ENCODE results near the gene PRKAR1B. TPM values are rescaled to one million over a fixed set of nuclear protein-coding genes. Genes with fewer than 3 reads are reported as not detected.
A peak's percentile ranks its signal among the peaks of the same experiment; 100 is the strongest.

PRKAR1B gene
- total and polyA plus RNA-seq, 2 donors = 12.3 to 13.7 TPM

DNA sequence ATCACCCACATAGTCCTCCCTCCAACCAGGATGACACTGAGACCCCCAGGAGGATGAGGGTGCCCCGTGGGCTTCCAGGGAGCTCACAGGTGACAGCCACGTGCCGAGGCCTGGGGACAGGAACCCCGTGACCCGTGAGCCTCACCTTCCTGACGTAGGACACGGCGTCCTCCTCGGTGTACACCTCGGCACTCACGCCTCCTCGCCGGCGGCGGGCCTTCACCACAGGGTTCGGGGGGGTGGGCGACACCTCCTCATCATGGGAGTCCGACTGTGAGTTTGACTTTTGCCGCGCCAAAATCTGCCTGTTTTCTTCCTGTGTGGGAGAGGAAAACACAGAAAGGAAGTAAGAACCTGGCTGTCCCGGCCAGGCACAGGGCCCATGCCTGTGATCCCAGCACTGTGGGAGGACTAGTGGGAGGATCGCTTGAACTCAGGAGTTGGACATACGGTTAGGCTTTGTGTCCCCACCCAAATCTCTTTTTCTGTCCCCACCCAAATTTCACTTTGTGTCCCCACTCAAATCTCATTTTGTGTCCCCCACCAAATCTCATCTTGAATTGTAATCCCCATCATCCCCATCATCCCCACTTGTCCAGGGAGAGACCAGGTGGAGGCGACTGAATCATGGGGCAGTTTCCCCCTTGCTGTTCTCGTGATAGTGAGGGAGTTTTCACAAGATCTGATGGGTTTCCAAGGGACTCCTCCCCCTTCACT is 46.5 kb downstream of the PRKAR1B start:
- WGBS = 97% methylated on average over 25 of the region's 25 CpGs
- no peak overlapping the region for H3K4me3 ChIP-seq (ENCODE audit: low read depth, low read length)
- DNase-seq (ENCODE audit: extremely low spot score) = no peak
- H3K4me1 ChIP-seq (ENCODE audit: insufficient read depth) = no peaks in the 10 kb centered on the region
- no peaks in the 10 kb centered on the region for H3K36me3 ChIP-seq (ENCODE audit: insufficient read depth)
- no peak overlapping the region for H3K27ac ChIP-seq (ENCODE audit: low read depth)

GRCh38 chr7:676972-677385 is 50.1 kb downstream of the PRKAR1B start:
- no peak overlapping the region for H3K4me3 ChIP-seq (ENCODE audit: low read depth, low read length)
- H3K36me3 ChIP-seq (ENCODE audit: insufficient read depth) = no peaks in the 10 kb centered on the region
- 93% methylated on average over 22 of the region's 23 CpGs for WGBS
- H3K27ac ChIP-seq (ENCODE audit: low read depth) = no peak overlapping the region
- no peak for DNase-seq (ENCODE audit: extremely low spot score)
- no peaks in the 10 kb centered on the region for H3K4me1 ChIP-seq (ENCODE audit: insufficient read depth)

GRCh38 chr7:676246-676971 is 50.7 kb downstream of the PRKAR1B start:
- WGBS = 95% methylated on average over 39 of the region's 40 CpGs
- no peak for DNase-seq (ENCODE audit: extremely low spot score)
- Histone ChIP-seq H3K36me3 (ENCODE audit: insufficient read depth) (no peaks in the 10 kb centered on the region), H3K4me3 (ENCODE audit: low read depth, low read length) (no peak overlapping the region), H3K4me1 (ENCODE audit: insufficient read depth) (no peaks in the 10 kb centered on the region), H3K27ac (ENCODE audit: low read depth) (no peak overlapping the region)

DNA sequence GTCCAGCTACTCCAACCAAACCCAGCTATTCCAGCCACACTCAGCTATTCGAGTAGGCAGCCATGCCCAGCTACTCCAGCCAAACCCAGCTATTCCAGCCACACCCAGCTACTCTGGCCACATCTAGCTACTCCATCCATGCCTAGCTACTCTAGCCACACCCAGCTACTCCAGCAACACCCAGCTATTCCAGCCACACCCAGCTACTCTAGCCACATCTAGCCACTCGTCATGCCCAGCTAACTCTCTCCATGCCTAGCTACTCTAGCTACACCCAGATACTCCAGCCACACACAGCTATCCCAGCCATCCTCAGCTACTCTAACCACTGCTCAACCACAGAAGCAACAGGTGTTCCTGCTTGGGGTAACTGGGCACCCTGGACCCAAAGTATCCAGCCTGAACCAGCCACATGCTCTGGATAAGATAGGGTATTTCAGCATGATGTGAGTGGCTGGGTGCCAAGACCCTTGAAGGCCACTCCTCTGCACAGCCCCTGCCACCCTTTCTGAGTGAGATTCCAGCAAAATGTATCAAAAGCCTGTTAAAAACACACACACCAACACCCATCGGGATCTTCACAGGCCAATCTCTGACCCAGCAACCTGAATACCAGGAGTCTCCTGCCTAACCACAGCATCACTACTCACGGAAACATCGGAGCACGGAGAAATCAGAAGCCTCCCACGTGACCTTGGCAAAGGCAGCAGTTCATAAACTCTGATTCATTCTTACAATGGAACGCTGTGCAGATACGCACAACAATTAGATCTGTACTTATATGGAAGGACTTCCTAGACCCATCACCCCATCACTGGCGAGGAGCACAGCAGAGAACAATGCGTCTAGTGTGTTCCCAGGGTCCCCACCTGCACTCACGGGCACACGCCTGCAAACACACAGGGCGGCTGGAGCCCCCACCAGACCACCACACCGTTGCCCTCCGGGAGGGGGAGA is 52.3 kb downstream of the PRKAR1B start:
- H3K36me3 ChIP-seq (ENCODE audit: insufficient read depth) = no peaks in the 10 kb centered on the region
- H3K27ac ChIP-seq (ENCODE audit: low read depth) = no peak overlapping the region
- H3K4me1 ChIP-seq (ENCODE audit: insufficient read depth) = no peaks in the 10 kb centered on the region
- no peak overlapping the region for H3K4me3 ChIP-seq (ENCODE audit: low read depth, low read length)
- no peak for DNase-seq (ENCODE audit: extremely low spot score)
- 88% methylated on average over 16 of the region's 16 CpGs for WGBS

- no peak for DNase-seq (ENCODE audit: extremely low spot score)
- 96% methylated on average over 13 of the region's 13 CpGs for WGBS
- Histone ChIP-seq H3K4me3 (ENCODE audit: low read depth, low read length) (no peak overlapping the region), H3K27ac (ENCODE audit: low read depth) (no peak overlapping the region), H3K4me1 (ENCODE audit: insufficient read depth) (no peaks in the 10 kb centered on the region), H3K36me3 (ENCODE audit: insufficient read depth) (no peaks in the 10 kb centered on the region)
Observed at GRCh38 chr7:673681-674453, 53.2 kb downstream of the PRKAR1B start.

DNA sequence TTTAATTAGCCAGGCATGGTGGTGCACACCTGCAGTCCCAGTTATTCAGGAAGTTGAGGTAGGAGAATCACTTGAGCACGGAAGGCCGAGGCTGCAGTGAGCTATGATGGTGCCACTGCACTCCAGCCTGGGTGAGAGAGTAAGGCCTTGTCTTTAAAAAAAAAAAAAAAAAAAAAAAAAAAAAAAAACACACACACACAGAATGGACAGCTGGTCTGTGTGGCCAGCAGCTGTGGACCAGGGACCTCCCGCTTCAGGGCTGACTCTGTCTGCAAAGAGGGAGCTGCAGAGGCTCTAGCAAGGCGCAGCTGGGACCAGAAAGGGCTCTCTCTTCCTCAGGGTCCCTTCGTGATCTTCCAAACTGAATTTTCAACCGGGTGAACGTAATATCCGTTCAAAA is 54.2 kb downstream of the PRKAR1B start:
- Histone ChIP-seq H3K36me3 (ENCODE audit: insufficient read depth) (no peaks in the 10 kb centered on the region), H3K4me1 (ENCODE audit: insufficient read depth) (no peaks in the 10 kb centered on the region), H3K27ac (ENCODE audit: low read depth) (no peak overlapping the region), H3K4me3 (ENCODE audit: low read depth, low read length) (no peak overlapping the region)
- 83% methylated on average over 8 of the region's 8 CpGs for WGBS
- DNase-seq (ENCODE audit: extremely low spot score) = no peak

DNA sequence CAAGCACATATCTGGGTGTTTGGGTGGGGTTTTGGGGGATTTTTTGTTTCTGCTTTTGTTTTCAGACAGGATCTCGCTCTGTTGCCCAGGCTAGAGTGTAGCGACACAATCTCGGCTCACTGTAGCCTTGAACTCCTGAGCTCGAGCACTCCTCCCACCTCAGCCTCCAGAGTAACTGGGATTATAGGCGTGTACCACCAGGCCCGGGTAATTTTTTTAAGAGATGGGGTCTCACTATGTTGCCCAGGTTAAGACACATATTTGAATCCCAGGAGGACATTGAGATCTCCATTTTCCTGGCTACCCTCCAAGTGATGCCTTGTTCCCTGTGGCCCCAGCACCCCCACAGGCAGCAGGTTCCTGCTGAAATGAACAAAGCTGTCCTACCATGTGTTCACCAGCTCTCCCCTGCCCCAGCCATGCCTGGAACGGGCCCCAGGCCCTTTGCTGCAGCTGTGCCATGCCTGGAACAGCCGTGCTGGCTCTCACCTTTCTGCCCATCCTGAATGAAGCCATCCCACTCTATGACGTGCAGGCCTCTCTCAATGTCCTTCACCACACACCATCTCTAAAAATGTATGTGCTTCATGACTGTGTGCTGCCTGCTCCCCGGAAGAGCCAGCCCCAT is 55.6 kb downstream of the PRKAR1B start:
- 91% methylated on average over 10 of the region's 10 CpGs for WGBS
- no peak for DNase-seq (ENCODE audit: extremely low spot score)
- Histone ChIP-seq H3K36me3 (ENCODE audit: insufficient read depth) (no peaks in the 10 kb centered on the region), H3K4me1 (ENCODE audit: insufficient read depth) (no peaks in the 10 kb centered on the region), H3K27ac (ENCODE audit: low read depth) (no peak overlapping the region), H3K4me3 (ENCODE audit: low read depth, low read length) (no peak overlapping the region)

DNA sequence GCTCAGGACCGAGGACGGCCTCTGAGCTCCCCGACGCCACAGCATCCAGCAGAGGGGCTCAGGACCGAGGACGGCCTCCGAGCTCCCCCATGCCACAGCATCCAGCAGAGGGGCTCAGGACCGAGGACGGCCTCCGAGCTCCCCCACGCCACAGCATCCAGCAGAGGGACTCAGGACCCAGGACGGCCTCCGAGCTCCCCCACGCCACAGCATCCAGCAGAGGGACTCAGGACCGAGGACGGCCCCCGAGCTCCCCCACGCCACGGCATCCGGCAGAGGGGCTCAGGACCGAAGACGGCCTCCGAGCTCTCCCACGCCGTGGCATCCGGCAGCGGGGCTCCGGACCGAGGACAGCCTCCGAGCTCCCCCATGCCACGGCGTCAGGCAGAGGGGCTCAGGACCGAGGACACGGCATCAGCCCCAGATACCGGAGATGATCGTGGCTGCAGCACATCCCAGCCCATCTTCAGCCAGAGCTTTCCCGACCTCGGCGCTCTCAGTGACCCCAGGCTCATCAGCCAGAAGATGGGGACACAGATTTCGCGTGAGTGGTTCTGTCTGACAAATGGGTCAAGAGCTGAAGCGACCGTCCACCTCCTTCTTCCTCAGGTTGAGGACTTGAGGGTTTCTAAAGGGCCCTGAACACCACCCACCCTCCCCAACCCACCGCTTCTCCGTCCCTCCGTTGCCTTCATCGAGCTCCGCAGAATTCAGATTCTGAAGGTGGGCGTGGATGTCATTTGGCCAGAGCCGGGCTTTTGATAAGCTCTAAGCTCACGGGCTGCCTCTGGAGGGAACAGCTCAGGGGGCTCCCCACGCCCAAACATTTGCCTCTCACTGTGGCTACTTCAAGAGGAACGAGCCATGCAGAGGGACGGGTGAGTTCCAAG is 56.3 kb downstream of the PRKAR1B start:
- H3K4me1 ChIP-seq (ENCODE audit: insufficient read depth) = no peaks in the 10 kb centered on the region
- DNase-seq (ENCODE audit: extremely low spot score) = no peak
- H3K4me3 ChIP-seq (ENCODE audit: low read depth, low read length) = no peak overlapping the region
- H3K36me3 ChIP-seq (ENCODE audit: insufficient read depth) = no peaks in the 10 kb centered on the region
- no peak overlapping the region for H3K27ac ChIP-seq (ENCODE audit: low read depth)
- 94% methylated on average over 54 of the region's 54 CpGs for WGBS

GRCh38 chr7:668958-669357 is 58.1 kb downstream of the PRKAR1B start:
- Histone ChIP-seq H3K4me1 (ENCODE audit: insufficient read depth) (no peaks in the 10 kb centered on the region), H3K27ac (ENCODE audit: low read depth) (no peak overlapping the region), H3K36me3 (ENCODE audit: insufficient read depth) (no peaks in the 10 kb centered on the region), H3K4me3 (ENCODE audit: low read depth, low read length) (no peak overlapping the region)
- no peak for DNase-seq (ENCODE audit: extremely low spot score)
- 79% methylated on average over 4 of the region's 4 CpGs for WGBS

DNA sequence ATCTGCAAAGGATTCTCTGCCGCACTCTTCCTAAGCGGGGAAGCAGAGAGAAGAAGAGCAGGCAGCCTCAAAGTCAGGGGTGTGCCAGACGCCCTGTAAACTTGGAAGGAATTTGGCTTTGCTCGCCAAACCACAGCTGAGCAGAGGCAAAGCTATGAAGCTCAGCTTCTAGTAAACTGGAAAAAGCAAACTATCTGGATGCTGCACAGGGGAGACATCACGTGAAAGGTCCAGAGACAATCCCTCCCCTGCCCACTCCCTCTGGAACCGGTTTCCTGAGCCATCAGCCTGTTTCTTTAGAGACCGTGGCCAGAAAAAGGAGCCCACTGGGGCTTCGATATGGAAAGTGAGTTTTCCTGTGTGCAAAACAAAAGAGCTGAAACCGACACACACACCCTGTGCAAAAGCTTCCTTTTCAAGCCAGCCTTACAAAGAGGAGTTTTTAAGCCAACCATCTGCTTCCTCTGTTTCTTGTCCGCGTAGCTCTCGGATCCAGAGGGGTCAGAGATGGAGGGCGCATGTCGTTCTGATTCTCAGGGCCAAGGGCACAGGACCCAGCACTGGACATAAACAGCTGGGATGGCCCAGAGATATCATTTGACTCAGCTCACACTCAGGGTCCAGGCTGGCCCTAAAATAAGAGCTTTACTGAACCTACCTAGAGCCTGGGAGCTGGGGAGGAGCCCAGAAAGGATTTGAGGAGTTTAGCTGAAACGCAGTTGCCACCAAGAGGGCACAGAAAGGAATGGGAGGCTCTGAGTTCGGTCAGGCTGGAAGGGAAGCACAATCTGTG is 58.7 kb downstream of the PRKAR1B start:
- Histone ChIP-seq H3K36me3 (ENCODE audit: insufficient read depth) (no peaks in the 10 kb centered on the region), H3K4me3 (ENCODE audit: low read depth, low read length) (no peak overlapping the region), H3K27ac (ENCODE audit: low read depth) (no peak overlapping the region), H3K4me1 (ENCODE audit: insufficient read depth) (no peaks in the 10 kb centered on the region)
- DNase-seq (ENCODE audit: extremely low spot score) = peak; percentile 66
- WGBS = 9% methylated on average over 16 of the region's 16 CpGs

- no peaks in the 10 kb centered on the region for H3K36me3 ChIP-seq (ENCODE audit: insufficient read depth)
- H3K4me1 ChIP-seq (ENCODE audit: insufficient read depth) = no peaks in the 10 kb centered on the region
- no peak overlapping the region for H3K27ac ChIP-seq (ENCODE audit: low read depth)
- no peak overlapping the region for H3K4me3 ChIP-seq (ENCODE audit: low read depth, low read length)
- no peak for DNase-seq (ENCODE audit: extremely low spot score)
- over 99% methylated on average over 7 of the region's 7 CpGs for WGBS
Observed at GRCh38 chr7:666454-667292, 60.4 kb downstream of the PRKAR1B start.

Measured in urinary bladder (tissue), 4 donors.